ENCODE results near the gene WSB2. TPM values are rescaled to one million over a fixed set of nuclear protein-coding genes. Genes with fewer than 3 reads are reported as not detected.
A peak's percentile ranks its signal among the peaks of the same experiment; 100 is the strongest.

WSB2 gene
- total and polyA plus RNA-seq, 2 of the 8 experiments (the other 6 are each of a cell fraction or from before 2014, with no cell fraction given) = 47.5 to 58.2 TPM

DNA sequence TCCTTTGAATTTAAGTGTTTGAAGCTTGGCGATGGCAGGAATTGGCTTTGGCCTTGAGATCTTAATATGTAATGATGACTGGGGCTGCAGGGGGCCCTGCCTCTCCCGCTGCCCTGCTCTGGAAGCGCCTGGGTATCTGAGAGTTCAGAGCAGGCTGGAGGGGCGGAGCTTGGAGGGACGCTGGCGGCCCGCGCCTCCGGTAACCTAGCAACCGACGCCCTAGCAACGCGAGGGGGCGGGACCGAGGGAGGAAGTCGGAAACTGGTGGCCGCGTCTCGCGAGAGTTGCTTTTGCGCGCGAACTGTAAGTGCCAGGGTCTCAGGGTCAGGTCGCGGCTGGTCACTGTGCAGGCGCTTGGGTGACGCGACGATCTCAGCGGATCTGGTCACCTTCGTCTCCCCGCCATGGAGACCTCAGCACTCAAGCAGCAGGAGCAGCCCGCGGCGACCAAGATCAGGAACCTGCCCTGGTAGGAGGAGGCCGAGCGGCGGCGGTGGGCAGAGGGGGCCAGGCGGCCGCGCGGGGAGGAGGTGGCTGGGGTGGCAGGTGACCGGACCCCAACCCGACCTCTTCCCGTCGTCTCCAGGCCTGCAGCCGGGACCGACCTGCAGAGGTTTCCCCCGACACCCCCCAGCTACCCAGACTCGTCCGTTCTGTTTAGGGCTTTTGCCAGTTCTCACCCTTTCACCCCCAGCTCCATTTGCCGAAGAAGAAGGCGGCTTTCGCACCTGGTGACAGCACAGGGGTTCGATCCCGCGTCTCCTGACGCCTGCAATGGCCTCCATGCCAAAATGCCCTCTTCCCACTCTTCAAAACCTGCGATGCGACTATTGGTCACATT is 44.3 kb downstream of the WSB2 start, which contains the start of gene RFC5 (continued):
- TF ChIP-seq, protein P1, sequence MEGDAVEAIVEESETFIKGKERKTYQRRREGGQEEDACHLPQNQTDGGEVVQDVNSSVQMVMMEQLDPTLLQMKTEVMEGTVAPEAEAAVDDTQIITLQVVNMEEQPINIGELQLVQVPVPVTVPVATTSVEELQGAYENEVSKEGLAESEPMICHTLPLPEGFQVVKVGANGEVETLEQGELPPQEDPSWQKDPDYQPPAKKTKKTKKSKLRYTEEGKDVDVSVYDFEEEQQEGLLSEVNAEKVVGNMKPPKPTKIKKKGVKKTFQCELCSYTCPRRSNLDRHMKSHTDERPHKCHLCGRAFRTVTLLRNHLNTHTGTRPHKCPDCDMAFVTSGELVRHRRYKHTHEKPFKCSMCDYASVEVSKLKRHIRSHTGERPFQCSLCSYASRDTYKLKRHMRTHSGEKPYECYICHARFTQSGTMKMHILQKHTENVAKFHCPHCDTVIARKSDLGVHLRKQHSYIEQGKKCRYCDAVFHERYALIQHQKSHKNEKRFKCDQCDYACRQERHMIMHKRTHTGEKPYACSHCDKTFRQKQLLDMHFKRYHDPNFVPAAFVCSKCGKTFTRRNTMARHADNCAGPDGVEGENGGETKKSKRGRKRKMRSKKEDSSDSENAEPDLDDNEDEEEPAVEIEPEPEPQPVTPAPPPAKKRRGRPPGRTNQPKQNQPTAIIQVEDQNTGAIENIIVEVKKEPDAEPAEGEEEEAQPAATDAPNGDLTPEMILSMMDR (IDR thresholded peaks at IDR 0.05; ENCODE audit: control extremely low read depth in 1 of 3, insufficient read depth in 1 of 3, low read depth in 1 of 3, low read length in 3 of 3) = no peak
- TF ChIP-seq KDM1A (IDR thresholded peaks at IDR 0.05; ENCODE audit: borderline replicate concordance, low read length) = no peak
- TF ChIP-seq POU5F1 (IDR thresholded peaks at IDR 0.05; ENCODE audit: low read depth, low read length) = no peak
- no peak for TF ChIP-seq SIRT6 (IDR thresholded peaks at IDR 0.05; ENCODE audit: low read length)
- no peak for TF ChIP-seq SIX5 (IDR thresholded peaks at IDR 0.05; ENCODE audit: low read depth, low read length)
- TF ChIP-seq SP2 (IDR thresholded peaks at IDR 0.05; ENCODE audit: low read length) = no peak
- TF ChIP-seq KDM5A (IDR thresholded peaks at IDR 0.05; ENCODE audit: low read length) = no peak; the same call in 1 of the 2 replicates
- TF ChIP-seq TAF1 (IDR thresholded peaks at IDR 0.05; ENCODE audit: low read depth, low read length) = peak; percentile 95
- TF ChIP-seq GABPA (IDR thresholded peaks at IDR 0.05; ENCODE audit: borderline replicate concordance, insufficient read depth, low read length) = no peak
- TF ChIP-seq, protein P2, sequence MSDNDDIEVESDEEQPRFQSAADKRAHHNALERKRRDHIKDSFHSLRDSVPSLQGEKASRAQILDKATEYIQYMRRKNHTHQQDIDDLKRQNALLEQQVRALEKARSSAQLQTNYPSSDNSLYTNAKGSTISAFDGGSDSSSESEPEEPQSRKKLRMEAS (IDR thresholded peaks at IDR 0.05) = peak; percentile 79
- peak; percentile 87 for TF ChIP-seq PHF8 (conservative IDR thresholded peaks at IDR 0.05; ENCODE audit: low read depth, low read length)
- TF ChIP-seq, protein P3, sequence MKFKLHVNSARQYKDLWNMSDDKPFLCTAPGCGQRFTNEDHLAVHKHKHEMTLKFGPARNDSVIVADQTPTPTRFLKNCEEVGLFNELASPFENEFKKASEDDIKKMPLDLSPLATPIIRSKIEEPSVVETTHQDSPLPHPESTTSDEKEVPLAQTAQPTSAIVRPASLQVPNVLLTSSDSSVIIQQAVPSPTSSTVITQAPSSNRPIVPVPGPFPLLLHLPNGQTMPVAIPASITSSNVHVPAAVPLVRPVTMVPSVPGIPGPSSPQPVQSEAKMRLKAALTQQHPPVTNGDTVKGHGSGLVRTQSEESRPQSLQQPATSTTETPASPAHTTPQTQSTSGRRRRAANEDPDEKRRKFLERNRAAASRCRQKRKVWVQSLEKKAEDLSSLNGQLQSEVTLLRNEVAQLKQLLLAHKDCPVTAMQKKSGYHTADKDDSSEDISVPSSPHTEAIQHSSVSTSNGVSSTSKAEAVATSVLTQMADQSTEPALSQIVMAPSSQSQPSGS (IDR thresholded peaks at IDR 0.05; ENCODE audit: low read length) = no peak
- no peak for TF ChIP-seq CTBP2 (IDR thresholded peaks at IDR 0.05; ENCODE audit: borderline replicate concordance, insufficient read depth, insufficient read length, low read length)
- no peak for TF ChIP-seq CHD1 (IDR thresholded peaks at IDR 0.05; ENCODE audit: low read depth, low read length)
- TF ChIP-seq, protein P4, sequence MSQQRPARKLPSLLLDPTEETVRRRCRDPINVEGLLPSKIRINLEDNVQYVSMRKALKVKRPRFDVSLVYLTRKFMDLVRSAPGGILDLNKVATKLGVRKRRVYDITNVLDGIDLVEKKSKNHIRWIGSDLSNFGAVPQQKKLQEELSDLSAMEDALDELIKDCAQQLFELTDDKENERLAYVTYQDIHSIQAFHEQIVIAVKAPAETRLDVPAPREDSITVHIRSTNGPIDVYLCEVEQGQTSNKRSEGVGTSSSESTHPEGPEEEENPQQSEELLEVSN (IDR thresholded peaks at IDR 0.05) = peak; percentile 90
- no peak for TF ChIP-seq NRF1 (IDR thresholded peaks at IDR 0.05; ENCODE audit: low read depth, low read length)
- TF ChIP-seq GTF2F1 (IDR thresholded peaks at IDR 0.05; ENCODE audit: borderline replicate concordance, low read depth, low read length) = peak; percentile 70; the same call in 1 of the 2 replicates
- TF ChIP-seq SIN3A (conservative IDR thresholded peaks at IDR 0.05 in 1 of 2, IDR thresholded peaks at IDR 0.05 in 1 of 2; ENCODE audit: low read depth in 1 of 2, low read length in 2 of 2) = peak; percentile 81 to 97; a peak in 3 of 4 replicates
